HG03060 (cell line): ENCODE data around the gene PPP1R14C.

ENCODE experiments used
- ATAC-seq: cut with Tn5 transposase; IDR thresholded peaks from one replicate; pipeline ENCODE4 v1.9.1; 2021; ENCODE audit warnings: low read depth, moderate number of reproducible peaks; ENCODE audit not compliant: unreplicated experiment

Gene PPP1R14C

DNA sequence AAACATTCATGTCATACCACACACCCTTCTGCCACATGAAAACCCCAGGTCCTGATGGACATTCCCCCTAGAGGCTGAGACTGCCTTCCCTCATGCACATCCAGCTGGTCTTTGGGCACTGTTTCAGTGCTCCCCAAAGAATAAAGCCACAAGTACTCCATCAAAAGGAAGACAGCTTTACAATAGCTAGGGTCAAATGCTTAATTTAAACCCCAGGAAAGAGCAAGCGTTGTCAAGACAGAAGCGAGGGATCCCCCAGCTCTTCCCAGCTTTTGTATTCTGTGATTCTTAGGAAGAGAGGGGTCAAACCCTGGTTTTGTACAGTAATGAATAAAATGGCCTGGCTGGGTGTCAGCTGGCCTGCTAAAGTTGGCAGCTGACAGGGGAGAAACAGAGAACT is 143.6 kb downstream of the PPP1R14C start:
- ATAC-seq = no peak

DNA sequence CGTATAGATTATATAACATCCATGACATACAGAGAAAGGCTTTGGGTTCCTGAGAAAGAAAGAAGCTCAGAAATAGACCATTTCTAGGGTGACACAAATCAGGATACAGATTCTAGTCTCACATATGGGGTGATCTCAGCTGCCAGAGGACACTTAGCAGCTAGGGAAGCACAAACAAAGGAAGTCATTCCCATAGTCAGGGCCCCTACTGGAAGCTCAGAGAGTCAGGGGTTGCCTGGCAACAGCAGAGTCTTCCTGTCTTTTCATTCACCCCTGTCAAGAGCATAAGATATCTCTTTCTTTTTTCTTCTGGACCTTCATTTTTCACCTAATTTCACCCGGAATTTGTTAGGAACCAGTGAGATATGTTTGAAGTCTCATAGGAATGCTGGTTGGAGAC is 144.1 kb downstream of the PPP1R14C start:
- no peak for ATAC-seq

DNA sequence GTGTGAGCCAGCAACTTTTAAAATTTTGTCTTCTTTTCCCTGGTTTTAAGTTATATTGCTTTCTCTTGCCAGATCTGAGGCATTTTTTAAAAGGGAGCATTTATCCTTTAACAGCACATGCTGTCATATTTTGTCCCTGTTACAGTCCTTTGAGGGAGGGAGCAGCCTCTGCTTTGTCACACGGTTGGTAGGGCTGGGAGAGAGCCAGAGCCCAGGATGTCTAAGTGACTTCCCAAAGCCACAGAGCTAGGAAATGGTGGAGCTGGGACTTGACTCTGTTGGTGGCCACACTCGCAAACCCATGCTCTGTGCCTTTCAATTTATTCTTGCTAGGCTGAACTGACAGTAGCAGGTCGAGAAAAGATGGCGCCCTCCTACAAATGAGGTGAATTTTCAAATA is 145.6 kb downstream of the PPP1R14C start:
- no peak for ATAC-seq

GRCh38 chr6:150289454-150290071 is 146.7 kb downstream of the PPP1R14C start:
- no peak for ATAC-seq

DNA sequence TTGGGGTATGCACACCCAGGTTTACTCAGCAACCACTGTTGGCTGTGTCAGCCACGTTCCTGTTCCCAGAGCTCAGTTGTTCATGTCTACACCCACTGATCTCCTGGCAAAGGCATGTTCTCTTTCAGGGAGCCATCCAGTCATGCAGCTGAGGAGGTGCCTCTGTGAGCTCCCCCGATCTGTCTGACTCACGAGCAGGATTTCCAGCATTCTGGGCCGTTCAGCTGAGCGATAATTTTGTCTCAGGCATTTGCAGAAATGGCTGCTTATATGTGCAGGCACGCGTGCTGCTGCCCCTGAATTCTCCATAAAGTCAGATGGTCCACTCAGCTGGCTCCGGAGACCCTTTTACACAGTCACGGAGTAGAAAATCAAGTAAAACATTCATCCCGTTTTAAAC is 147.6 kb downstream of the PPP1R14C start:
- ATAC-seq = no peak

DNA sequence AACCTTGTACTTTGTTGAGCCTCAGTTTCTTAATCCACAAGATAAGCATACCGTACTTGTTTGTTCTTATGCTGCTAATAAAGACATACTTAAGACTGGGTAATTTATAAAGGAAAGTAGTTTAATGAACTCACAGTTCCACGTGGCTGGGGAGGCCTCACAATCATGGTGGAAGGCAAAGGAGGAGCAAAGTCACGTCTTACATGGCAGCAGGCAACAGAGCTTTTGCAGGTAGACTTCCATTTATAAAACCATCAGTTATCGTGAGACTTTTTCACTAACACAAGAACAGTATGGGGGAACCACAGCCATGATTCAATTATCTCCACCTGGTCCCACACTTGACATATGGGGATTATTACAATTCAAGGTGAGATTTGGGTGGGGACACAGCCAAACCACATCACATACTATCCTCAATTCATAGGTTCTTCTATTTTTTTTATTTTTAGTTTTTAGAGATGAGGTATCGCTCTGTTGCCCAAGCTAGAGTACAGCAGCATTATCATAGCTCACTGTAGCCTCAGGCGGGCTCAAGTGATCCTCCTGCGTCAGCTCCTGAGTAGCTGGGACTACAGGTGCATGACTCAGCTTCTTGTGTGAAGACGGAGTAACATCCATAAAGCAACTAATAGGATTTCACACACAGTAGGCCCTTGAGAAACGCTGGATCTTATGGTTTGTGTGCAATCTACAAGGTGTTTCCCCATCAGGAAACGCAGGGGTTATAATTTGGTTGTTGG is 149.3 kb downstream of the PPP1R14C start:
- ATAC-seq = no peak

DNA sequence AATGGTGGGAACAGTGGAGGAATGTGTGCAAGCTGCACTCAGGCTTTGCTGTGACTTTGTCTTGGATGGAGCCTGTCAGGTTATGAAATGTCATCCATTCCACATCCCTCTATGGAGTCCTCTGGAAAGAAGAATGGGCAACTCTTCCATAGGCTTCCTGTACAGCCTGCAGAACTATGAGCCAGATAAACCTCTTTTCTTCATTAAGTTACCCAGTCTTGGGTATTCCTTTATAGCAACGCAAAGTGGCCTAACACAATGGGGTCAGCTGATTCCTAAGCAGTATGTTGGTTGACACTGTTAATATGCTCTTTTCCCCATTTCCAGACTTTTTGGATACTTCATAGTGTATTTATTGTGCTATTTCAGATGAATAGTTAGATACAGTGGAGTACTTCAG is 150.2 kb downstream of the PPP1R14C start:
- no peak for ATAC-seq

DNA sequence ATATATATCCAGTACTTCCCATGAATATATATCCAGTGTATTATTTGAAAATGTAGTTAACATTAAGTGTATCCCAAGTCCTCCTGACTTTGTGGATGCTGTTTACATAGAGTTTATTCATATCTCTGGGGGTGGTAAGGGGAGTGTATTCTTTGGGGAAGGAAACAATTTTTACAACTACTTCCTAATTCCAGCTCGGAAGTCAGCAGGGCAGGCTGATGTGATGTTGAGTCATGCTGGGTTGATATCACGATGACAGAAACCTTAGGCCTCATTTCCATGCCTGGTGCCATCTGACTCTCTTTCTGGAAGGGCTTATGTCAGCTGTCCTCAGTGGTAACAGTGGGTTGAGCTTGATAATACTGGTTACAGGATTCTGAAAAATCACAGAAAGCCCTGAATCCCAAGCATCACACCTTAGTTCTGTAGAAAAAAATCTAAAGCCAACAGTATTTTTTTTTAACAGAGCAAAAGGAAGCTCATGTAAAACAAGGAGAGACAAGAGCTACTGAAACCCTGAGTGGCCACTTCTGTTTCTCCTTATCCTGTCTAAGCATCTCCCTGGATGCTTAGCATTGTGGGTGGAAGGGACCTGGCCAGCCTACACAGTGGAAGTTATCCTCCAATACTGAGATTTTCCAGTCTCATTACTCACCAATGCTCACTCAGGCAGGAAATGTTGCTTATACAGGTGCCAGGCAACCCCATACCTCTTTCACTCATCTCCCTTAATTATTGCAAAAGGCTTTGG is 150.8 kb downstream of the PPP1R14C start:
- ATAC-seq = no peak

GRCh38 chr6:150296890-150297289 is 154.0 kb downstream of the PPP1R14C start:
- ATAC-seq = no peak

- no peak for ATAC-seq
Observed at GRCh38 chr6:150297327-150298029, 154.6 kb downstream of the PPP1R14C start.

DNA sequence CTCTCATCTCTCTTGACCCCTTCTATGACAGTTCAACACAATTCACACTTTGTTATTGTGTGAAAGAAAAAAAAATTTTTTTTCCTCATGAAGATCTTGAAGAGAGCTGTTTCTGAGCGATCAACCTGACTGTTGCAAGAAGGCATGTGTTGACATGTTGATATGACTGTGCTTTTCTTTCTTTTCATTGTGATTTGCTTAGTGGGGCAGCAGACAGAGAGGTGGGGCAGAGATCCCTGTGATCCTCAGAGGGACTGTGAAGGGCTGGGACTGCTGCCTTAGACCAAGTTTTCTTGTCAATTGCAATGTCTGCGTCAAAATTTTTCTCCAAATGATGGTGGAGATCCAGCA is 155.2 kb downstream of the PPP1R14C start:
- ATAC-seq = no peak

DNA sequence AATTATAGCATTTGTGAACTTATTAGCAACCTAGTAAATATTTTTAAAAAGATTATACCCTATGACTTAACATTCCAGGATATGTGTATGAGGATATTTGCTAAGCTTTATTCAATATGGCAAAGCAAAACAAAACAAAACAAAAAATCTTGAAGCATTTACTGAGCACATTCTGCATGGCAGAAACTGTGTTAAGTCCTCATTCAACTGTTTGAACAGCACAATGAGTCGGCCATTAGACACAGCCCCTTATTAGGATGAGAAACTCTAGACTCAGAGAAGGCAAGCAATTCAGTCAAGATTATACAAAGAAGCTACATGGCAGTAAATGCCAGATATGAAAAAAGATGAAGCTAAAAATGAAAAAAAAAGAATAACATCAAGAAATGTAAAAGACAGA is 155.8 kb downstream of the PPP1R14C start:
- no peak for ATAC-seq
